Nephron progenitor cell (in vitro differentiated cells): ENCODE data around the gene PEX16.

Source experiments
- DNase-seq: peaks from one replicate; pipeline ENCODE4 v3.0.0; 2021
- H3K27ac Mint-ChIP-seq: 2 replicates; pipeline ENCODE4 v1.8.0; 2021; ENCODE audit warnings: mild to moderate bottlenecking, moderate library complexity, mixed read lengths
- H3K27me3 Mint-ChIP-seq: 2 replicates; pipeline ENCODE4 v1.8.0; 2021; ENCODE audit warnings: mild to moderate bottlenecking, low read depth, mixed read lengths; ENCODE audit not compliant: poor library complexity
- H3K36me3 Mint-ChIP-seq: 2 replicates; pipeline ENCODE4 v1.8.0; 2021; ENCODE audit warnings: low read depth, mixed read lengths
- H3K4me1 Mint-ChIP-seq: 2 replicates; pipeline ENCODE4 v1.8.0; 2021; ENCODE audit warnings: mixed read lengths
- H3K4me3 Mint-ChIP-seq: 2 replicates; pipeline ENCODE4 v1.8.0; 2021; ENCODE audit warnings: mild to moderate bottlenecking, moderate library complexity, mixed read lengths
- H3K9me3 Mint-ChIP-seq: 2 replicates; pipeline ENCODE4 v1.8.0; 2021; ENCODE audit warnings: mild to moderate bottlenecking, moderate library complexity, mixed read lengths
- CTCF ChIP-seq: fragments of 200-600 bp; sonication (generic); IDR thresholded peaks from 2 replicates; pipeline ENCODE4 v1.5.0; 2021; ENCODE audit warnings: antibody characterized with exemption

PEX16 gene

GRCh38 chr11:45939836-45940235 is 22.2 kb upstream of the PEX16 start:
- H3K27me3 Mint-ChIP-seq, result peaks cover 3% of the 10 kb centered on the region
- DNase-seq, result no peak
- H3K36me3 Mint-ChIP-seq, result peaks cover 55% of the 10 kb centered on the region
- H3K4me1 Mint-ChIP-seq, result peaks cover 3% of the 10 kb centered on the region
- no peak for TF ChIP-seq CTCF
- no peaks in the 10 kb centered on the region for H3K9me3 Mint-ChIP-seq
- no peak overlapping the region for H3K27ac Mint-ChIP-seq
- no peak overlapping the region for H3K4me3 Mint-ChIP-seq

- no peak for DNase-seq
- Mint-ChIP-seq H3K4me3 (no peak overlapping the region), H3K36me3 (peaks cover 54% of the 10 kb centered on the region), H3K27ac (no peak overlapping the region), H3K4me1 (peaks cover 11% of the 10 kb centered on the region), H3K9me3 (no peaks in the 10 kb centered on the region), H3K27me3 (no peaks in the 10 kb centered on the region)
- TF ChIP-seq CTCF, result no peak
Observed at GRCh38 chr11:45937916-45938315, 20.2 kb upstream of the PEX16 start.

- Mint-ChIP-seq H3K4me1 (peaks cover 25% of the 10 kb centered on the region), H3K27me3 (no peaks in the 10 kb centered on the region), H3K9me3 (no peaks in the 10 kb centered on the region), H3K36me3 (peaks cover 55% of the 10 kb centered on the region), H3K4me3 (no peak overlapping the region), H3K27ac (no peak overlapping the region)
- no peak for TF ChIP-seq CTCF
- DNase-seq, result no peak
Observed at GRCh38 chr11:45936511-45937054, 18.9 kb upstream of the PEX16 start.

GRCh38 chr11:45935349-45936064 is 17.8 kb upstream of the PEX16 start:
- H3K27me3 Mint-ChIP-seq, result no peaks in the 10 kb centered on the region
- DNase-seq, result no peak
- H3K9me3 Mint-ChIP-seq, result no peaks in the 10 kb centered on the region
- TF ChIP-seq CTCF, result no peak
- H3K27ac Mint-ChIP-seq, result no peak overlapping the region
- H3K4me3 Mint-ChIP-seq, result no peak overlapping the region
- peaks cover 31% of the 10 kb centered on the region for H3K4me1 Mint-ChIP-seq
- peaks cover 52% of the 10 kb centered on the region for H3K36me3 Mint-ChIP-seq

- Mint-ChIP-seq H3K9me3 (no peaks in the 10 kb centered on the region), H3K4me3 (no peak overlapping the region), H3K36me3 (peaks cover 50% of the 10 kb centered on the region), H3K27me3 (peaks cover 4% of the 10 kb centered on the region), H3K27ac (peak overlapping the region; percentile 36), H3K4me1 (peaks cover 37% of the 10 kb centered on the region)
- no peak for DNase-seq
- TF ChIP-seq CTCF, result no peak
Observed at GRCh38 chr11:45934580-45935318, 17.1 kb upstream of the PEX16 start.
